WTC11 (cell line): ENCODE results near the gene GCG. TPM values are rescaled to one million over a fixed set of nuclear protein-coding genes. Genes with fewer than 3 reads are reported as not detected.

ENCODE experiments used
- ATAC-seq: fragments of 200-7000 bp; cut with Tn5 transposase; 2 replicates; pipeline ENCODE4 v1.10.0; 2021; ENCODE audit warnings: mild to moderate bottlenecking, moderate library complexity
- CTCF ChIA-PET: fragments of 300-600 bp; sonication (Branson Sonifier 250); formaldehyde crosslinking; loops from one replicate; lab custom pipeline; 2021; ENCODE audit warnings: antibody characterized with exemption; lab: Charles Lee
- POLR2A ChIA-PET: fragments of 350-600 bp; sonication (Branson Sonifier 250); formaldehyde crosslinking; loops from one replicate; lab custom pipeline; 2021; ENCODE audit warnings: antibody characterized with exemption; lab: Charles Lee
- DNase-seq: peaks from one replicate; pipeline ENCODE4 v3.0.0; 2021; ENCODE audit warnings: low spot score
- H3K27ac Mint-ChIP-seq: 2 replicates; pipeline ENCODE4 v1.8.0; 2021; ENCODE audit warnings: mixed read lengths
- H3K27me3 Mint-ChIP-seq: 2 replicates; pipeline ENCODE4 v1.8.0; 2021; ENCODE audit warnings: low read depth, mild to moderate bottlenecking, moderate library complexity, mixed read lengths
- H3K36me3 Mint-ChIP-seq: 2 replicates; pipeline ENCODE4 v1.8.0; 2021; ENCODE audit warnings: mixed read lengths
- H3K4me1 Mint-ChIP-seq: 2 replicates; pipeline ENCODE4 v1.8.0; 2022; ENCODE audit warnings: mixed read lengths
- H3K4me3 Mint-ChIP-seq: 2 replicates; pipeline ENCODE4 v1.8.0; 2021; ENCODE audit warnings: mild to moderate bottlenecking, moderate library complexity, mixed read lengths
- H3K9me3 Mint-ChIP-seq: 2 replicates; pipeline ENCODE4 v1.8.0; 2021; ENCODE audit warnings: mixed read lengths
- CDX4 ChIP-seq: fragments of 250-450 bp; sonication (Bioruptor Pico); IDR thresholded peaks from 2 replicates; pipeline ENCODE4 v1.9.0; 2021; ENCODE audit warnings: moderate library complexity, mild to moderate bottlenecking, inconsistent platforms, borderline replicate concordance
- GRHL2 ChIP-seq: fragments of 250-450 bp; sonication (Bioruptor Pico); IDR thresholded peaks from 2 replicates; pipeline ENCODE4 v1.8.0; 2022; ENCODE audit warnings: mild to moderate bottlenecking, moderate library complexity; ENCODE audit not compliant: insufficient replicate concordance, severe bottlenecking
- GTF2I ChIP-seq: fragments of 250-450 bp; sonication (Bioruptor Pico); conservative IDR thresholded peaks from 2 replicates; pipeline ENCODE4 v1.4.0; 2021; ENCODE audit warnings: mild to moderate bottlenecking
- KAT7 ChIP-seq: sonication (generic); formaldehyde crosslinking; IDR thresholded peaks from 2 replicates; pipeline ENCODE4 v1.8.1; 2023; ENCODE audit warnings: missing genetic modification reagents, mild to moderate bottlenecking, borderline replicate concordance
- MYBL2 ChIP-seq: sonication (generic); formaldehyde crosslinking; IDR thresholded peaks from 2 replicates; pipeline ENCODE4 v1.8.1; 2023; ENCODE audit warnings: mild to moderate bottlenecking, moderate library complexity, missing genetic modification reagents
- NFE2L1 ChIP-seq: sonication (generic); formaldehyde crosslinking; IDR thresholded peaks from 2 replicates; pipeline ENCODE4 v1.8.1; 2023; ENCODE audit warnings: missing genetic modification reagents
- NFYB ChIP-seq: sonication (generic); formaldehyde crosslinking; conservative IDR thresholded peaks from 2 replicates; pipeline ENCODE4 v1.8.0; 2022; ENCODE audit warnings: low read depth, missing genetic modification reagents
- NR2C2 ChIP-seq: sonication (generic); formaldehyde crosslinking; IDR thresholded peaks from 2 replicates; pipeline ENCODE4 v1.8.0; 2022; ENCODE audit warnings: mild to moderate bottlenecking, missing genetic modification reagents
- OVOL2 ChIP-seq: fragments of 250-450 bp; sonication (Bioruptor Pico); IDR thresholded peaks from 2 replicates; pipeline ENCODE4 v1.9.0; 2021; ENCODE audit warnings: mild to moderate bottlenecking, borderline replicate concordance
- PREB ChIP-seq: sonication (generic); formaldehyde crosslinking; IDR thresholded peaks from 2 replicates; pipeline ENCODE4 v1.8.1; 2022; ENCODE audit warnings: mild to moderate bottlenecking, missing genetic modification reagents, moderate library complexity, borderline replicate concordance
- RORB ChIP-seq: fragments of 250-450 bp; sonication (Bioruptor Pico); IDR thresholded peaks from 2 replicates; pipeline ENCODE4 v1.9.0; 2021; ENCODE audit warnings: mild to moderate bottlenecking
- TP53 ChIP-seq: sonication (generic); formaldehyde crosslinking; IDR thresholded peaks from 2 replicates; pipeline ENCODE4 v1.8.1; 2023; ENCODE audit warnings: mild to moderate bottlenecking, missing genetic modification reagents
- ZMAT4 ChIP-seq: fragments of 250-450 bp; sonication (Bioruptor Pico); IDR thresholded peaks from 2 replicates; pipeline ENCODE4 v1.9.0; 2021; ENCODE audit warnings: mild to moderate bottlenecking
- ZNF219 ChIP-seq: sonication (generic); formaldehyde crosslinking; IDR thresholded peaks from 2 replicates; pipeline ENCODE4 v1.8.0; 2023; ENCODE audit warnings: missing genetic modification reagents, mild to moderate bottlenecking, borderline replicate concordance
- ZNF416 ChIP-seq: fragments of 250-450 bp; sonication (Bioruptor Pico); IDR thresholded peaks from 2 replicates; pipeline ENCODE4 v1.9.0; 2021; ENCODE audit warnings: mild to moderate bottlenecking, inconsistent platforms
- ZNF532 ChIP-seq: fragments of 250-450 bp; sonication (Bioruptor Pico); IDR thresholded peaks from 2 replicates; pipeline ENCODE4 v1.9.0; 2021; ENCODE audit warnings: mild to moderate bottlenecking, borderline replicate concordance
- total RNA-seq: library from RNA; stranded (reverse); gene quantifications from 3 replicates; pipeline ENCODE4 v1.2.3, GENCODE V29; 2021
- TF ChIP-seq, protein P1 (sequence below): fragments of 250-450 bp; sonication (Bioruptor Pico); conservative IDR thresholded peaks from 2 replicates; pipeline ENCODE4 v1.9.0; 2021; ENCODE audit warnings: mild to moderate bottlenecking
- TF ChIP-seq, protein P2 (sequence below): sonication (generic); formaldehyde crosslinking; IDR thresholded peaks from 2 replicates; pipeline ENCODE4 v1.8.1; 2023; ENCODE audit warnings: mild to moderate bottlenecking, missing genetic modification reagents
- TF ChIP-seq, protein P3 (sequence below): sonication (generic); formaldehyde crosslinking; IDR thresholded peaks from 2 replicates; pipeline ENCODE4 v1.8.0; 2023; ENCODE audit warnings: missing genetic modification reagents, mild to moderate bottlenecking, borderline replicate concordance
- TF ChIP-seq, protein P4 (sequence below): sonication (generic); formaldehyde crosslinking; IDR thresholded peaks from 2 replicates; pipeline ENCODE4 v1.8.0; 2023; ENCODE audit warnings: missing genetic modification reagents

The GCG gene
- total RNA-seq, 1 experiment from 2014 or later = not detected

GRCh38 chr2:162099836-162100235 is 52.2 kb downstream of the GCG start:
- no peak for ATAC-seq
- no peak for DNase-seq
- H3K36me3 Mint-ChIP-seq = no peaks in the 10 kb centered on the region
- POLR2A ChIA-PET = no interaction called here
- CTCF ChIA-PET = no interaction called here
- no peak overlapping the region for H3K4me3 Mint-ChIP-seq
- TF ChIP-seq ZNF416 (CRISPR knock-in tag) (no peak), TP53 (no peak), KAT7 (CRISPR knock-in tag) (no peak), NR2C2 (CRISPR knock-in tag) (no peak), GRHL2 (no peak), ZNF219 (CRISPR knock-in tag) (no peak), NFYB (no peak), NFE2L1 (CRISPR knock-in tag) (no peak), OVOL2 (CRISPR knock-in tag) (no peak), MYBL2 (CRISPR knock-in tag) (no peak), CDX4 (no peak), PREB (no peak), ZNF532 (CRISPR knock-in tag) (no peak), RORB (no peak), GTF2I (CRISPR knock-in tag) (no peak), ZMAT4 (CRISPR knock-in tag) (no peak)
- TF ChIP-seq, protein P1, sequence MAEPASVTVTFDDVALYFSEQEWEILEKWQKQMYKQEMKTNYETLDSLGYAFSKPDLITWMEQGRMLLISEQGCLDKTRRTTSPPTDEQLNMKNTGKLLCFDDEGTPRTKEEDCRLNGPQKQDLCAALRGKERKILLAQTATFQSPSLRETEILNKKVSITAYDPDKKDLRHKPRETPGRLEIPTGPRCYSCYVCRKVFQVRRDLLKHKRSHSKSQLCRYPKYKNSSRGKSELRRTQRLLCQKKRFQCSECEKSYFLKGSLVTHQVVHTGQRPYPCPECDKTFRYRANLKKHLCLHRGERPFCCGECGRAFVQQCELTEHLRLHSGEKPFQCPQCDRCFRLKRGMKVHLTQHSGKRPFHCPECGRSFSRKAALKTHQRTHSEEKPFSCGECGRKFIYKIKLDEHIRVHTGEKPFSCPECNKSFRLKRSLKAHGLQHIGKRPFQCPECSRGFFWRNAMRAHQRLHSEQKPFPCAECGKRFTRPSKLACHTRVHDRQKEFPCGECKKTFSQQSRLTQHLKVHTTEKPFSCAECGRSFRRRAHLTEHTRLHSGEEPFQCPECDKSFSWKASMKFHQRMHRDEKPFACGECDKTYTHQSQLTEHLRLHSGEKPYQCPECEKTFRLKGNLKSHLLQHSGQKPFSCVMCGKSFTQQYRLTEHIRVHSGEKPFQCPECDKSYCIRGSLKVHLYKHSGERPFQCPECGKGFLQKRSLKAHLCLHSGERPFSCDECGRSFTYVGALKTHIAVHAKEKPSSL = no peak
- TF ChIP-seq, protein P2, sequence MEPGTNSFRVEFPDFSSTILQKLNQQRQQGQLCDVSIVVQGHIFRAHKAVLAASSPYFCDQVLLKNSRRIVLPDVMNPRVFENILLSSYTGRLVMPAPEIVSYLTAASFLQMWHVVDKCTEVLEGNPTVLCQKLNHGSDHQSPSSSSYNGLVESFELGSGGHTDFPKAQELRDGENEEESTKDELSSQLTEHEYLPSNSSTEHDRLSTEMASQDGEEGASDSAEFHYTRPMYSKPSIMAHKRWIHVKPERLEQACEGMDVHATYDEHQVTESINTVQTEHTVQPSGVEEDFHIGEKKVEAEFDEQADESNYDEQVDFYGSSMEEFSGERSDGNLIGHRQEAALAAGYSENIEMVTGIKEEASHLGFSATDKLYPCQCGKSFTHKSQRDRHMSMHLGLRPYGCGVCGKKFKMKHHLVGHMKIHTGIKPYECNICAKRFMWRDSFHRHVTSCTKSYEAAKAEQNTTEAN = no peak
- TF ChIP-seq, protein P3, sequence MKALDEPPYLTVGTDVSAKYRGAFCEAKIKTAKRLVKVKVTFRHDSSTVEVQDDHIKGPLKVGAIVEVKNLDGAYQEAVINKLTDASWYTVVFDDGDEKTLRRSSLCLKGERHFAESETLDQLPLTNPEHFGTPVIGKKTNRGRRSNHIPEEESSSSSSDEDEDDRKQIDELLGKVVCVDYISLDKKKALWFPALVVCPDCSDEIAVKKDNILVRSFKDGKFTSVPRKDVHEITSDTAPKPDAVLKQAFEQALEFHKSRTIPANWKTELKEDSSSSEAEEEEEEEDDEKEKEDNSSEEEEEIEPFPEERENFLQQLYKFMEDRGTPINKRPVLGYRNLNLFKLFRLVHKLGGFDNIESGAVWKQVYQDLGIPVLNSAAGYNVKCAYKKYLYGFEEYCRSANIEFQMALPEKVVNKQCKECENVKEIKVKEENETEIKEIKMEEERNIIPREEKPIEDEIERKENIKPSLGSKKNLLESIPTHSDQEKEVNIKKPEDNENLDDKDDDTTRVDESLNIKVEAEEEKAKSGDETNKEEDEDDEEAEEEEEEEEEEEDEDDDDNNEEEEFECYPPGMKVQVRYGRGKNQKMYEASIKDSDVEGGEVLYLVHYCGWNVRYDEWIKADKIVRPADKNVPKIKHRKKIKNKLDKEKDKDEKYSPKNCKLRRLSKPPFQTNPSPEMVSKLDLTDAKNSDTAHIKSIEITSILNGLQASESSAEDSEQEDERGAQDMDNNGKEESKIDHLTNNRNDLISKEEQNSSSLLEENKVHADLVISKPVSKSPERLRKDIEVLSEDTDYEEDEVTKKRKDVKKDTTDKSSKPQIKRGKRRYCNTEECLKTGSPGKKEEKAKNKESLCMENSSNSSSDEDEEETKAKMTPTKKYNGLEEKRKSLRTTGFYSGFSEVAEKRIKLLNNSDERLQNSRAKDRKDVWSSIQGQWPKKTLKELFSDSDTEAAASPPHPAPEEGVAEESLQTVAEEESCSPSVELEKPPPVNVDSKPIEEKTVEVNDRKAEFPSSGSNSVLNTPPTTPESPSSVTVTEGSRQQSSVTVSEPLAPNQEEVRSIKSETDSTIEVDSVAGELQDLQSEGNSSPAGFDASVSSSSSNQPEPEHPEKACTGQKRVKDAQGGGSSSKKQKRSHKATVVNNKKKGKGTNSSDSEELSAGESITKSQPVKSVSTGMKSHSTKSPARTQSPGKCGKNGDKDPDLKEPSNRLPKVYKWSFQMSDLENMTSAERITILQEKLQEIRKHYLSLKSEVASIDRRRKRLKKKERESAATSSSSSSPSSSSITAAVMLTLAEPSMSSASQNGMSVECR = no peak
- TF ChIP-seq, protein P4, sequence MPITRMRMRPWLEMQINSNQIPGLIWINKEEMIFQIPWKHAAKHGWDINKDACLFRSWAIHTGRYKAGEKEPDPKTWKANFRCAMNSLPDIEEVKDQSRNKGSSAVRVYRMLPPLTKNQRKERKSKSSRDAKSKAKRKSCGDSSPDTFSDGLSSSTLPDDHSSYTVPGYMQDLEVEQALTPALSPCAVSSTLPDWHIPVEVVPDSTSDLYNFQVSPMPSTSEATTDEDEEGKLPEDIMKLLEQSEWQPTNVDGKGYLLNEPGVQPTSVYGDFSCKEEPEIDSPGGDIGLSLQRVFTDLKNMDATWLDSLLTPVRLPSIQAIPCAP (CRISPR knock-in tag) = no peak
- no peaks in the 10 kb centered on the region for H3K4me1 Mint-ChIP-seq
- no peaks in the 10 kb centered on the region for H3K9me3 Mint-ChIP-seq
- no peaks in the 10 kb centered on the region for H3K27me3 Mint-ChIP-seq
- H3K27ac Mint-ChIP-seq = no peak overlapping the region
